ENCODE results near the gene FGF14.

The FGF14 gene

GRCh38 chr13:102299366-102299765 lies 102.5 kb downstream of the FGF14 start:
- DNase-seq (ENCODE audit: extremely low read depth, insufficient read length): no peak
- TF ChIP-seq CTCF (IDR thresholded peaks at IDR 0.05; ENCODE audit: insufficient read depth, low read length, poor library complexity, severe bottlenecking): no peak
- H3K27me3 ChIP-seq (replicated peaks; ENCODE audit: control insufficient read depth, insufficient read depth, low read length): no peaks in the 10 kb centered on the region
- no peak overlapping the region for H3K4me3 ChIP-seq (replicated peaks; ENCODE audit: low read depth, low read length)
- H3K36me3 ChIP-seq (ENCODE audit: control insufficient read depth, insufficient read depth, low read length): no peaks in the 10 kb centered on the region

GRCh38 chr13:102298051-102298450 lies 103.8 kb downstream of the FGF14 start:
- no peak overlapping the region for H3K4me3 ChIP-seq (replicated peaks; ENCODE audit: low read depth, low read length)
- no peak for DNase-seq (ENCODE audit: extremely low read depth, insufficient read length)
- no peak for TF ChIP-seq CTCF (IDR thresholded peaks at IDR 0.05; ENCODE audit: insufficient read depth, low read length, poor library complexity, severe bottlenecking)
- no peaks in the 10 kb centered on the region for H3K27me3 ChIP-seq (replicated peaks; ENCODE audit: control insufficient read depth, insufficient read depth, low read length)
- H3K36me3 ChIP-seq (ENCODE audit: control insufficient read depth, insufficient read depth, low read length): no peaks in the 10 kb centered on the region

- Histone ChIP-seq H3K27me3 (replicated peaks; ENCODE audit: control insufficient read depth, insufficient read depth, low read length) (no peaks in the 10 kb centered on the region), H3K36me3 (ENCODE audit: control insufficient read depth, insufficient read depth, low read length) (no peaks in the 10 kb centered on the region), H3K4me3 (replicated peaks; ENCODE audit: low read depth, low read length) (no peak overlapping the region)
- no peak for TF ChIP-seq CTCF (IDR thresholded peaks at IDR 0.05; ENCODE audit: insufficient read depth, low read length, poor library complexity, severe bottlenecking)
- DNase-seq (ENCODE audit: extremely low read depth, insufficient read length): no peak
Observed at GRCh38 chr13:102295316-102296048, 106.4 kb downstream of the FGF14 start.

- no peak for TF ChIP-seq CTCF (IDR thresholded peaks at IDR 0.05; ENCODE audit: insufficient read depth, low read length, poor library complexity, severe bottlenecking)
- no peak for DNase-seq (ENCODE audit: extremely low read depth, insufficient read length)
- Histone ChIP-seq H3K27me3 (replicated peaks; ENCODE audit: control insufficient read depth, insufficient read depth, low read length) (no peaks in the 10 kb centered on the region), H3K36me3 (ENCODE audit: control insufficient read depth, insufficient read depth, low read length) (no peaks in the 10 kb centered on the region), H3K4me3 (replicated peaks; ENCODE audit: low read depth, low read length) (no peak overlapping the region)
Observed at GRCh38 chr13:102294407-102295018, 107.3 kb downstream of the FGF14 start.

- Histone ChIP-seq H3K27me3 (replicated peaks; ENCODE audit: control insufficient read depth, insufficient read depth, low read length) (no peaks in the 10 kb centered on the region), H3K4me3 (replicated peaks; ENCODE audit: low read depth, low read length) (no peak overlapping the region), H3K36me3 (ENCODE audit: control insufficient read depth, insufficient read depth, low read length) (no peaks in the 10 kb centered on the region)
- no peak for DNase-seq (ENCODE audit: extremely low read depth, insufficient read length)
- TF ChIP-seq CTCF (IDR thresholded peaks at IDR 0.05; ENCODE audit: insufficient read depth, low read length, poor library complexity, severe bottlenecking): no peak
Observed at GRCh38 chr13:102293723-102294122, 108.1 kb downstream of the FGF14 start.
